Activated naive CD4-positive, alpha-beta T cell treated with anti-CD3 and anti-CD28 coated beads for 36 hours (primary cell): ENCODE measurements around the gene NDC1. TPM values are rescaled to one million over a fixed set of nuclear protein-coding genes. Genes with fewer than 3 reads are reported as not detected.

Experiments used
- total RNA-seq, 2 experiments: library from RNA; stranded (reverse); gene quantifications; one replicate each; pipeline ENCODE4 v1.2.3, GENCODE V29; 2021

NDC1 gene
- total RNA-seq, 2 experiments from 2014 or later: 25.9 to 27.9 TPM

Other genes starting within 250 kb of the NDC1 start
- gene GLIS1, start 99.1 kb downstream of the NDC1 start, total RNA-seq: not detected
- gene YIPF1, start 51.5 kb upstream of the NDC1 start, total RNA-seq: 10 to 100 TPM; 22.2 to 22.4 TPM
- not detected for gene DIO1, start 55.9 kb upstream of the NDC1 start, total RNA-seq
- 10 to 100 TPM; 46.2 to 48.7 TPM for gene IFT25, start 107.4 kb upstream of the NDC1 start, total RNA-seq
- gene LRRC42, start 108.1 kb upstream of the NDC1 start, total RNA-seq: 10 to 100 TPM; 19.9 to 21.3 TPM
- not detected for gene LDLRAD1, start 179.9 kb upstream of the NDC1 start, total RNA-seq
- gene TMEM59, start 214.9 kb upstream of the NDC1 start, total RNA-seq: 100 to 1,000 TPM; 140 to 142 TPM
- gene TCEANC2, start 215.3 kb upstream of the NDC1 start, total RNA-seq: 10 to 100 TPM; 13.0 TPM